HG03439 (cell line): ENCODE results near the gene RTN1.
A peak's percentile ranks its signal among the peaks of the same experiment; 100 is the strongest.

ENCODE experiments used
- ATAC-seq: cut with Tn5 transposase; IDR thresholded peaks from one replicate; pipeline ENCODE4 v1.9.1; 2021; ENCODE audit warnings: mild to moderate bottlenecking, moderate library complexity; ENCODE audit not compliant: unreplicated experiment

The RTN1 gene

GRCh38 chr14:59870277-59871165 lies at the start of gene RTN1:
TSS of gene RTN1 (minus strand) at chr14:59870776. CDS start at chr14:59870630, 146 bp downstream.
- ATAC-seq, result no peak

GRCh38 chr14:59920378-59920683 lies 49.8 kb upstream of the RTN1 start:
- ATAC-seq, result no peak

GRCh38 chr14:59919570-59920377 lies 49.2 kb upstream of the RTN1 start, which contains the start of gene LRRC9:
TSS of gene LRRC9 (plus strand) at chr14:59920144.
- ATAC-seq, result peak; percentile 29

GRCh38 chr14:59918824-59919569 lies 48.4 kb upstream of the RTN1 start:
- ATAC-seq, result peak; percentile 54

GRCh38 chr14:59913187-59913586 lies 42.6 kb upstream of the RTN1 start:
- no peak for ATAC-seq

GRCh38 chr14:59912443-59912842 lies 41.9 kb upstream of the RTN1 start:
- no peak for ATAC-seq

- no peak for ATAC-seq
Measured at GRCh38 chr14:59905188-59905587, 34.6 kb upstream of the RTN1 start.

GRCh38 chr14:59904184-59904583 lies 33.6 kb upstream of the RTN1 start:
- no peak for ATAC-seq

GRCh38 chr14:59900556-59900955 lies 30.0 kb upstream of the RTN1 start:
- no peak for ATAC-seq

- no peak for ATAC-seq
Measured at GRCh38 chr14:59897757-59898383, 27.3 kb upstream of the RTN1 start.

GRCh38 chr14:59895721-59896120 lies 25.1 kb upstream of the RTN1 start:
- no peak for ATAC-seq

GRCh38 chr14:59890676-59891075 lies 20.1 kb upstream of the RTN1 start:
- ATAC-seq, result no peak

GRCh38 chr14:59882957-59883356 lies 12.4 kb upstream of the RTN1 start:
- ATAC-seq, result no peak

- ATAC-seq, result no peak
Measured at GRCh38 chr14:59871166-59871495, 555 bp upstream of the RTN1 start.

GRCh38 chr14:59869381-59870255 lies 958 bp downstream of the RTN1 start:
- no peak for ATAC-seq

GRCh38 chr14:59868021-59868420 lies 2.6 kb downstream of the RTN1 start:
- no peak for ATAC-seq

GRCh38 chr14:59863806-59864525 lies 6.6 kb downstream of the RTN1 start:
- no peak for ATAC-seq

GRCh38 chr14:59857328-59857727 lies 13.2 kb downstream of the RTN1 start:
- ATAC-seq, result no peak

- no peak for ATAC-seq
Measured at GRCh38 chr14:59852350-59852749, 18.2 kb downstream of the RTN1 start.
